Spleen (tissue), 7 donors: ENCODE results near the gene MGRN1.

Experiments
- CTCF ChIP-seq, 11 experiments: fragments of 200-600 bp in 7 of 11; fragments of 450-650 bp in 4 of 11; sonication (generic) in 4 of 11; IDR thresholded peaks in 8 of 11; conservative IDR thresholded peaks in 3 of 11; 1 replicate in 7 of 11; 2 replicates in 4 of 11; pipeline versions ENCODE4 v1.4.0 to v1.8.0; 2016 to 2021; ENCODE audit warnings: antibody characterized with exemption in 11 of 11, inconsistent platforms in 4 of 11, mild to moderate bottlenecking in 1 of 11
- POLR2A ChIP-seq, 3 donors: fragments of 450-650 bp; IDR thresholded peaks; one replicate each; pipeline ENCODE4 v1.5.1; 2017; ENCODE audit warnings: antibody characterized with exemption in 3 of 3, mild to moderate bottlenecking in 1 of 3
- donor health status: DM: no; HTN: no; CAD: no; lungs with moderate emphysema.
- donor health status: DM: no; HTN: no; CAD: no.
- donor health status: DM: no; HTN: no; CAD: no.

DNA sequence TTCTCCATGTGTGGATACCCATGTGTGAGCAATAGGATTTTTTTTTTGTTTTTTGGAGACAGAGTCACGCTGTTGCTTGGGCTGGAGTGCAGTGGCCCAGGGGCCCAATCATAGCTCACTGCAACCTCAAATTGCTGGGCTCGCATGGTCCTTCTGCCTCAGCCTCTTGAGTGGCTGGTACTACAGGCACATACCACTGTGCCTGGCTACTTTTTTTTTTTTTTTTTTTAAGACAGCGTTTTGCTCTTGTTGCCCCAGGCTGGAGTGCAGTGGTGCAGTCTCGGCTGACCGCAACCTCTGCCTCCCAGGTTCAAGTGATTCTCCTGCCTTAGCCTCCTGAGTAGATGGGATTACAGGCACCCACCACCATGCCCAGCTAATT, 16.7 kb downstream of the MGRN1 start:
- TF ChIP-seq CTCF (IDR thresholded peaks at IDR 0.05 in 8 of 11, conservative IDR thresholded peaks at IDR 0.05 in 3 of 11), result no peak
- no peak for TF ChIP-seq POLR2A (IDR thresholded peaks at IDR 0.05)
